GM18861 (cell line): Measurements from ENCODE around the gene ECM2.
"Not testable (repeated sequence)": the region's sequence is repeated elsewhere in the genome, so short reads cannot be mapped to it uniquely, and the experiment has no call there.

Source experiments
- ATAC-seq: cut with Tn5 transposase; IDR thresholded peaks from one replicate; pipeline ENCODE4 v1.9.1; 2021; ENCODE audit not compliant: unreplicated experiment

Gene ECM2

GRCh38 chr9:92535940-92536850 is at the start of gene ECM2:
Gene ECM2 (minus strand): TSS chr9:92535990. CDS start chr9:92522866, 13,124 bp downstream.
- ATAC-seq = no peak

DNA sequence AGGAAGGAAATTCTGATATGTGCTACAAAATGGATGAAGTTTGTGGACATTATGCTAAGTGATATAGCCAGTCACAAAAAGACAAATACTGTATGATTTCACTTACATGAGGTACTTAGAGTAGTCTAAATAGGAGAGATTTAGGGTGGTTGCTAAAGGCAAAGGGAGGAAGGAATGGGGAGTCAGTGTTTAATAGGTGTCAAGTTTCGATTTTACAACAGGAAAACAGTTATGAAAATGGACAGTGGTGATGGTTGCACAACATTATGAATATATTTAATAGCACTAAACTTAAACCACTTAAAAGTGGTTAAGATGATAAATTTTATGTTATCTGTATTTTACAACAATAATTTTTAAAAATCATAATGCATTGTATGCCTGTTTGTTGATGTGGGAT is 40.4 kb upstream of the ECM2 start:
- no peak for ATAC-seq

DNA sequence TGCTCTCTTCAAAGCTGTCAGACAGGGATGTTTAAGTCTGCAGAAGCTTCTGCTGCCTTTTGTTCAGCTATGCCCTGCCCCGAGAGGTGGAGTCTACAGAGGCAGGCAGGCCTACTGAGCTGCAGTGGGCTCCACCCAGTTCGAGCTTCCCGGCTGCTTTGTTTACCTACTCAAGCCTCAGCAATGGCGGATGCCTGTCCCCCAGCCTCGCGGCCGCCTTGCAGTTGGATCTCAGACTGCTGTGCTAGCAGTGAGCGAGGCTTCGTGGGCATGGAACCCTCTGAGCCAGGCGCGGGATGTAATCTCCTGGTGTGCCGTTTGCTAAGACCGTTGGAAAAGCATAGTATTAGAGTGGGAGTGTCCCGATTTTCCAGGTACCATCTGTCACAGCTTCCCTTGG is 37.8 kb upstream of the ECM2 start:
- ATAC-seq = not testable (repeated sequence)

GRCh38 chr9:92571871-92572270 is 36.1 kb upstream of the ECM2 start:
- not testable (repeated sequence) for ATAC-seq

DNA sequence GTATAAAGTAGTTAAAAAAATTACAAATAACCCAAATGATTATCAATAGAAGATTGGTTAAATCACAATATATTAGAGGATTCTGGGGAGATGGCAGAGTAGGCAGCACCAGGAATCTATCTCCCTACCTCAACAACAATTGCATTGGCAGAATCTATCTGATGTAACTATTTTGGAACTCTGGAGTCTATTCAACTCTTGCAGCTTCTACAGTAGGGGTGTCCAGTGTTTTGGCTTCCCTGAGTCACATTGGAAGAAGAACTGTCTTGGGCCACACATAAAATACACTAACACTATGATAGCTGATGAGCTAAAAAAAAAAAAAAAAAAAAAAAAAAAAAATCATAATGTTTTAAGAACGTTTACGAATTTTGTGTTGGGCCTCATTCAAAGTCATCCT is 29.2 kb upstream of the ECM2 start:
- no peak for ATAC-seq

GRCh38 chr9:92564504-92564903 is 28.7 kb upstream of the ECM2 start:
- ATAC-seq = no peak

GRCh38 chr9:92563116-92564100 is 27.6 kb upstream of the ECM2 start:
- no peak for ATAC-seq

DNA sequence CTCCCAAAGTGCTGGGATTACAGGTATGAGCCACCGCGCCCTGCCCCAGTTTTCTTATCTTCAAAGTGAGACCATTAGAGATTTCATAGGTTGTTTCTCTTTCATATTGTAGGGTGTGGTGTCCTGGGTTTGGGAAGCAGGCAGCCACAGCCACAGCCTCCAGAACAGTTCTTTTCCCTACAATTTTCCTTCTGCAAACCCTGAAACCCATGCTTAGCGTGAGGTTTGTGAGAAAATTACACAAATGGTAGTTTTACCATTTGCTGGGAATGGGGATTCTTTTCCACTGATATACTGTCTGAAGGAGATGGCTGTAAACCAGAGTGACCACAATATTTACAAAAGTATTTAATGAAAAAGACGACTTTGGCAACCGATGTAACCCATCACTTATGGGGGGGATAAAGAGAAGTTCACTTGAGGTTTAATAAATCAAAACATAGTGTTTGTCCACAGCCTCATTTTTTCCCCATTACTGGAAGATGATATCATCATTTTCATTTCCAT is 26.7 kb upstream of the ECM2 start:
- ATAC-seq = no peak

- no peak for ATAC-seq
These were observed 25.9 kb upstream of the ECM2 start for GRCh38 chr9:92561374-92562330.

DNA sequence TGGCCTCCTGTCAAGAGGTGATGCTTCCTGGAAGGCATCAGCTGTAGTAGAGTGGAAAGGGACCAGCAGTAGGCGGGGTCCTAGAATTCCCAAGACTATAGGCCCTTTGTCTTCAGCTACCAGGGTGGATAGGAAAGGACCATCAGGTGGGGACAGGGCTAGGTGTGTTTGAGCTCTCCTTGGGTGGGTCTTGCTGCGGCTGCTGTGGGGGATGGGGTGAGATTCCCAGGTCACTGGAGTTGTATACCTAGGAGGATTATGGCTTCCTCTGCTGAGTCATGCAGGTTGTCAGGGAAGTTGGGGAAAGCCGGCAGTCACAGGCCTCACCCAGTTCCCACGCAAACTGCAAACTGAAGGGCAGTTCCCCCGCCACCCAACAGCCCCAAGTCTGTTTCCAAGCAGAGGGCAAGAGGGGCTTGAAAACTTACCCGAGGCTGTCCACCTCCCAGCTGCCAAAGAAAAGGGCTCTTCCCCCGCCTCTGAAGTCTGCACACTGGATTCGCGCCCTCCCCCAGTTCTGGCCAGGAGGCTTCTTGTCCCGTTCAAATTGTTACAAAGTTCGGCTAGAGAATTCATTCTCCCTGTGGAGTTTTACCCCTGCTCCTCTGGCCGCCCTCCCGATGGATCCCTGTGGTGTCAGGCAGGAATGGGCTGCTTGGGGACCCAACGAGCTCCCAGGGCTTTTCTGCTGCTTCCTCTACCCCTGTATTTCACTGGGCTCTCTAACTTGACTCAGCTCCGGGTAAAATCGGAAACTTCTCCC is 23.0 kb upstream of the ECM2 start:
- ATAC-seq = no peak

GRCh38 chr9:92550765-92551164 is 15.0 kb upstream of the ECM2 start:
- ATAC-seq = no peak

GRCh38 chr9:92547356-92547755 is 11.6 kb upstream of the ECM2 start:
- no peak for ATAC-seq

DNA sequence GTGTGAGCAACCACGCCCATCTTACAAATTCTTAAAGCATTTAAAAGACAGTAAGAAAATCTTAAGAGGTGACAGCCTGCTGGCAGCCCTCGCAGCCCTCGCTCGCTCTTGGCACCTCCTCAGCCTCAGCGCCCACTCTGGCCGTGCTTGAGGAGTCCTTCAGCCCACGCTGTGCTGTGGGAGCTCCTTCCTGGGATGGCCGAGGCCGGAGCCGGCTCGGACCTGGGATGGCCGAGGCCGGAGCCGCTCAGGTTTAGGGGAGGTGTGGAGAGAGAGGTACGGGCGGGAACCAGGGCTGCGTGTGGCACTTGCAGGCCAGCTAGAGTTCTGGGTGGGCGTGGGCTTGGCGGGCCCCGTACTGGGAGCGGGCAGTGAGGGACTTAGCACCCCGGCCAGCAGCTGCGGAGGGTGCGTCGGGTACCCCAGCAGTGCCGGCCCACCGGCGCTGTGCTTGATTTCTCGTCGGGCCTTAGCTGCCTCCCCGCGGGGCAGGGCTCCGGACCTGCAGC is 9.3 kb upstream of the ECM2 start:
- ATAC-seq = no peak

DNA sequence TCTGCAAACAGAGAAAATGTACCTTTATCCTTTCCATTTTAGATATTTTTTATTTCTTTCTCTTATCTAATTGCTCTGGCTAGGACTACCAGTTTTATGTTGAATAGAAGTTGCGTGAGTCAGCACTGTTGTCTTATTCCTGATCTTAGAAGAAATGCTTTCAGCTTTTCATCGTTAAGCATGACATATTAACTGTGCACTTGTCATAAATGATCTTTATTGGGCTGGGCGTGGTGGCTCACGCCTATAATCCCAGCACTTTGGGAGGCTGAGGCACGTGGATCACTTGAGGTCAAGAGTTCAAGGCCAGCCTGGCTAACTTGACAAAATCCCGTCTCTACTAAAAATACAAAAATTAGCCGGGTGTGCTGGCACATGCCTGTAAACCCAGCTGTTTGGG is 8.2 kb upstream of the ECM2 start:
- no peak for ATAC-seq

- no peak for ATAC-seq
These were observed 2.8 kb upstream of the ECM2 start for GRCh38 chr9:92538541-92538940.

GRCh38 chr9:92534674-92535073 is 1.1 kb downstream of the ECM2 start:
- ATAC-seq = no peak

GRCh38 chr9:92534204-92534603 is 1.6 kb downstream of the ECM2 start:
- no peak for ATAC-seq

- ATAC-seq = no peak
These were observed 4.9 kb downstream of the ECM2 start for GRCh38 chr9:92530893-92531292.

GRCh38 chr9:92529124-92529523 is 6.7 kb downstream of the ECM2 start:
- ATAC-seq = no peak

DNA sequence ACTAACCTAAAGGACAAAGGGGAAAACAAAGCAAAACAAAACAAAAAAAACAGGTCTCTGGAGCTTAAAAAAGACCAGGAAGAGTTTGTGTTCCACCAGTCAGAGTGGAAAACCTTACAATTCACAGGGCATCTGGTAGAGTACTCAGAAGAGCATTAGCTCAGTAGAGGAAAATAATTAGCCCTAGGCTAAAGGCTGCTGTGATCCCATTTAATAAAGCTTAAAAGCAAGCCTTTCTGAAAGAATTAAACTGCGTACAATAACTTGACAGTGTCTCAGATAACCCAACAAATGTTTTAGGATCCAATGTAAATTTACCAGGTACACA is 7.3 kb downstream of the ECM2 start:
- no peak for ATAC-seq
